OCI-LY1 (cell line): ENCODE data around the gene MAP3K19.
"Not testable (repeated sequence)": the region's sequence is repeated elsewhere in the genome, so short reads cannot be mapped to it uniquely, and the experiment has no call there.

ENCODE experiments used
- H2AFZ ChIP-seq: fragments of 200-600 bp; sonication (generic), shearing (Covaris generic); 2 replicates; pipeline ENCODE4 v1.6.0; 2014; ENCODE audit warnings: antibody characterized with exemption, mild to moderate bottlenecking, low read length
- H3F3A ChIP-seq: fragments of 200-600 bp; sonication (generic), shearing (Covaris generic); 2 replicates; pipeline ENCODE4 v1.6.0; 2014; ENCODE audit warnings: mild to moderate bottlenecking, antibody characterized with exemption, low read length, moderate library complexity; ENCODE audit not compliant: insufficient read depth
- H3K27ac ChIP-seq: fragments of 200-600 bp; sonication (generic); 2 replicates; pipeline ENCODE4 v1.5.1; 2014; ENCODE audit warnings: low read length, mixed run types, mild to moderate bottlenecking, low read depth; ENCODE audit not compliant: poor library complexity, severe bottlenecking
- H3K27me3 ChIP-seq: fragments of 200-600 bp; sonication (generic); 2 replicates; pipeline ENCODE4 v1.6.0; 2014; ENCODE audit warnings: antibody characterized with exemption, mild to moderate bottlenecking, low read length, moderate library complexity; ENCODE audit not compliant: insufficient read depth
- H3K36me3 ChIP-seq: fragments of 200-600 bp; sonication (generic); 2 replicates; pipeline ENCODE4 v1.6.1; 2014; ENCODE audit warnings: mild to moderate bottlenecking, antibody characterized with exemption, low read length, moderate library complexity, mixed read lengths; ENCODE audit not compliant: insufficient read depth
- H3K4me1 ChIP-seq: fragments of 200-600 bp; sonication (generic); 2 replicates; pipeline ENCODE4 v1.5.1; 2014; ENCODE audit warnings: mild to moderate bottlenecking, low read length, moderate library complexity; ENCODE audit not compliant: insufficient read depth, severe bottlenecking
- H3K4me2 ChIP-seq: fragments of 200-600 bp; sonication (generic), shearing (Covaris generic); 2 replicates; pipeline ENCODE4 v1.6.1; 2014; ENCODE audit warnings: low read length
- H3K4me3 ChIP-seq: fragments of 200-600 bp; sonication (generic); 2 replicates; pipeline ENCODE4 v1.5.1; 2014; ENCODE audit warnings: low read length, low read depth, mild to moderate bottlenecking, mixed read lengths; ENCODE audit not compliant: poor library complexity, severe bottlenecking
- H3K79me2 ChIP-seq: fragments of 200-600 bp; shearing (Covaris generic); 2 replicates; pipeline ENCODE4 v1.6.1; 2016; ENCODE audit warnings: mixed run types, low read length, mixed read lengths; ENCODE audit not compliant: insufficient read depth
- H3K9ac ChIP-seq: fragments of 200-600 bp; sonication (generic), shearing (Covaris generic); 2 replicates; pipeline ENCODE4 v1.6.1; 2014; ENCODE audit warnings: mild to moderate bottlenecking, low read length, mixed read lengths
- H3K9me2 ChIP-seq: fragments of 200-600 bp; sonication (generic), shearing (Covaris generic); 2 replicates; pipeline ENCODE4 v1.6.1; 2014; ENCODE audit warnings: low read depth, mild to moderate bottlenecking, low read length, mixed read lengths
- H3K9me3 ChIP-seq: fragments of 200-600 bp; shearing (Covaris generic); 2 replicates; pipeline ENCODE4 v1.6.1; 2014; ENCODE audit warnings: low read length, mixed read lengths
- H4K20me1 ChIP-seq: fragments of 200-600 bp; sonication (generic), shearing (Covaris generic); 2 replicates; pipeline ENCODE4 v1.6.0; 2016; ENCODE audit warnings: mild to moderate bottlenecking, low read length; ENCODE audit not compliant: insufficient read depth
- CTCF ChIP-seq: fragments of 200-600 bp; sonication (generic), shearing (Covaris generic); IDR thresholded peaks from 2 replicates; pipeline ENCODE4 v1.5.1; 2017; ENCODE audit warnings: mild to moderate bottlenecking, antibody characterized with exemption, low read length, moderate library complexity, mixed read lengths
- EZH2 ChIP-seq: fragments of 200-600 bp; sonication (generic), shearing (Covaris generic); IDR thresholded peaks from 2 replicates; pipeline ENCODE4 v1.8.0; 2017; ENCODE audit warnings: borderline replicate concordance, mixed run types, mild to moderate bottlenecking, antibody characterized with exemption, low read length, moderate library complexity, mixed read lengths

MAP3K19 gene

DNA sequence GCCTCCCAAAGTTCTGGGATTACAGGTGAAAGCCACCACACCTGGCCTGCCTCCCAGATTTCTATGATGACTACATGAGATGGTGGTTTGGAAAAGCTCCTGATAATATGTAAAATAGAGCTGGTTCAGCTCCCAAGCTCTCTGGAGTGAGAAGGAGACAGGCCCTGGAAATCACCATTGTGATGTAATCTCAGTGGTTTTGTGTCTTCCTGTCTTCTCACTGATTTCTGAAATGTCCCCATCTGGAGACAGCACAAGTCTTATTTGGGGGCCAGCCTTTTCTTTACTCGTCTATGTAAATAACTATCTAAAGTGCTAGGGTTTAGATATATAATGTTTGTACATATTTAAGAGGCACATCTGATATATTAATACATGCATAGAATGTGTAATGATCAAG, 64.6 kb downstream of the MAP3K19 start:
- H3F3A ChIP-seq, result no peaks in the 10 kb centered on the region
- no peaks in the 10 kb centered on the region for H3K27me3 ChIP-seq
- no peak overlapping the region for H3K4me3 ChIP-seq
- H3K27ac ChIP-seq, result no peak overlapping the region
- H3K9ac ChIP-seq, result no peak overlapping the region
- no peaks in the 10 kb centered on the region for H3K4me1 ChIP-seq
- H3K36me3 ChIP-seq, result no peaks in the 10 kb centered on the region
- no peak overlapping the region for H3K4me2 ChIP-seq
- no peaks in the 10 kb centered on the region for H3K79me2 ChIP-seq
- H3K9me3 ChIP-seq, result no peaks in the 10 kb centered on the region
- TF ChIP-seq CTCF, result no peak
- TF ChIP-seq EZH2, result no peak
- no peaks in the 10 kb centered on the region for H4K20me1 ChIP-seq
- no peak overlapping the region for H2AFZ ChIP-seq
- no peaks in the 10 kb centered on the region for H3K9me2 ChIP-seq

GRCh38 chr2:134980639-134981038, 66.6 kb downstream of the MAP3K19 start:
- H3K9me2 ChIP-seq, result no peaks in the 10 kb centered on the region
- no peak overlapping the region for H3K4me3 ChIP-seq
- no peak overlapping the region for H3K27ac ChIP-seq
- no peaks in the 10 kb centered on the region for H3K79me2 ChIP-seq
- H4K20me1 ChIP-seq, result no peaks in the 10 kb centered on the region
- no peak overlapping the region for H3K4me2 ChIP-seq
- no peaks in the 10 kb centered on the region for H3F3A ChIP-seq
- no peaks in the 10 kb centered on the region for H3K27me3 ChIP-seq
- TF ChIP-seq EZH2 (no peak), CTCF (no peak)
- H3K9me3 ChIP-seq, result no peaks in the 10 kb centered on the region
- H3K36me3 ChIP-seq, result no peaks in the 10 kb centered on the region
- no peaks in the 10 kb centered on the region for H3K4me1 ChIP-seq
- H2AFZ ChIP-seq, result no peak overlapping the region
- H3K9ac ChIP-seq, result no peak overlapping the region

DNA sequence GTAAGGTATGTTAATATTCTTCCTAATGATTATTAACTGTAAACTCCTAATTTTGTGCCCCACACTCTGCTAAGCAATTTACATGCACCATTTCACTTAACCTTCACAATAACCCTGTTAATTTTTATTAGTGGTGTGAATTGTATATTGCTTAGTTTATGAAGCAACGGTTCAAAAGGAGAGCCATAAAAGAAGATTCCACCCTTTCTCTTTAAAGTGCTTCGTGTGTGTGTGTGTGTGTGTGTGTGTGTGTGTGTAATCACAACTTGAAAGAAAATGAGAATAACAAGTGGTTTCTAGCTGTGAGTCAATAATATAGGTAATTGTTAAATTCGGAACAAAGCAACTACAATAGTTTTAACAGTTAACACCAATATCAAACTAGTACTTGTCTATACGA, 68.0 kb downstream of the MAP3K19 start:
- Histone ChIP-seq H3K4me1 (no peaks in the 10 kb centered on the region), H3K79me2 (no peaks in the 10 kb centered on the region), H2AFZ (no peak overlapping the region), H4K20me1 (no peaks in the 10 kb centered on the region), H3K4me3 (no peak overlapping the region), H3K27ac (no peak overlapping the region), H3K27me3 (no peaks in the 10 kb centered on the region), H3K36me3 (no peaks in the 10 kb centered on the region), H3K9ac (no peak overlapping the region), H3K9me3 (0 out of 2 replicates have a peak, but pooled peaks cover 5% of the 10 kb centered on the region), H3K4me2 (no peak overlapping the region), H3K9me2 (no peaks in the 10 kb centered on the region), H3F3A (no peaks in the 10 kb centered on the region)
- TF ChIP-seq EZH2 (no peak), CTCF (no peak)

GRCh38 chr2:134977104-134977503, 70.1 kb downstream of the MAP3K19 start:
- not testable (repeated sequence) for H3K36me3 ChIP-seq, H2AFZ ChIP-seq, H4K20me1 ChIP-seq, H3F3A ChIP-seq, H3K27me3 ChIP-seq, H3K9me3 ChIP-seq, H3K9ac ChIP-seq, H3K79me2 ChIP-seq, H3K4me1 ChIP-seq, H3K9me2 ChIP-seq, H3K4me3 ChIP-seq, H3K27ac ChIP-seq, H3K4me2 ChIP-seq
